GM19438 (cell line): ENCODE results near the gene MOBP.

Source experiments
- ATAC-seq: cut with Tn5 transposase; IDR thresholded peaks from one replicate; pipeline ENCODE4 v1.9.1; 2021; ENCODE audit warnings: low read depth; ENCODE audit not compliant: unreplicated experiment

The MOBP gene

GRCh38 chr3:39491014-39491413 is 23.5 kb downstream of the MOBP start:
- ATAC-seq, result no peak

DNA sequence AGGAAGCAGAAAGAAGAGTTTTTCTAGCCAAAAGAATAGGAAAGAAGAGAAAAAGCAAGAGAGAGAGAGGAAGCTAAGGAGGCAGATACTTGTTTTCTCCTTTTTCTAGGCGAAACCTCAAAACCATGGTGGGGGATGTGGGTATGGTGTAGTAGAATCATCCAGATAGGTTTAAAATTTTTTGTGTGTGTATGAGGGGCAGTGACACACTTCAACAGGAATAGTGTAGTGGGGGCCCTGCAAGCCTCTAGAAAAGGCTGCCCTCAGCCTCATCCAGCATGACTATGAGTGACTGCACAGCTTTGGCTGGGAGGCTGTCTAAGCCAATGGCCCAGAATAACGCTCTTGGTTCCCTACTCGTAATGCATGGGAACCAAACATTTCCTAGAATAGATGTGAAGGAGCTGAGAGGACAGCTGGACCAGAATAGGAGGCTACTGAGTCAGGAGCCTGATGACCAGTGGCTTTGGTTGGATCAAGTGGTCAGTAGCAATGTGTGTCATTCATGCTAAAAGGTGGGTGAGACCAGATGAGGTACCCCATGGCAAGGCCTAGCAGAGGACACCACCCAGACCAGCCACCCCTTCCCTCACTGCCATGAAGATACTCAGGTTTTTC is 24.4 kb downstream of the MOBP start:
- ATAC-seq, result no peak

- ATAC-seq, result no peak
Measured at GRCh38 chr3:39494781-39495180, 27.3 kb downstream of the MOBP start.

GRCh38 chr3:39497753-39498152 is 30.3 kb downstream of the MOBP start:
- ATAC-seq, result no peak

- ATAC-seq, result no peak
Measured at GRCh38 chr3:39499651-39500273, 32.3 kb downstream of the MOBP start.

GRCh38 chr3:39501059-39501458 is 33.6 kb downstream of the MOBP start:
- ATAC-seq, result no peak

DNA sequence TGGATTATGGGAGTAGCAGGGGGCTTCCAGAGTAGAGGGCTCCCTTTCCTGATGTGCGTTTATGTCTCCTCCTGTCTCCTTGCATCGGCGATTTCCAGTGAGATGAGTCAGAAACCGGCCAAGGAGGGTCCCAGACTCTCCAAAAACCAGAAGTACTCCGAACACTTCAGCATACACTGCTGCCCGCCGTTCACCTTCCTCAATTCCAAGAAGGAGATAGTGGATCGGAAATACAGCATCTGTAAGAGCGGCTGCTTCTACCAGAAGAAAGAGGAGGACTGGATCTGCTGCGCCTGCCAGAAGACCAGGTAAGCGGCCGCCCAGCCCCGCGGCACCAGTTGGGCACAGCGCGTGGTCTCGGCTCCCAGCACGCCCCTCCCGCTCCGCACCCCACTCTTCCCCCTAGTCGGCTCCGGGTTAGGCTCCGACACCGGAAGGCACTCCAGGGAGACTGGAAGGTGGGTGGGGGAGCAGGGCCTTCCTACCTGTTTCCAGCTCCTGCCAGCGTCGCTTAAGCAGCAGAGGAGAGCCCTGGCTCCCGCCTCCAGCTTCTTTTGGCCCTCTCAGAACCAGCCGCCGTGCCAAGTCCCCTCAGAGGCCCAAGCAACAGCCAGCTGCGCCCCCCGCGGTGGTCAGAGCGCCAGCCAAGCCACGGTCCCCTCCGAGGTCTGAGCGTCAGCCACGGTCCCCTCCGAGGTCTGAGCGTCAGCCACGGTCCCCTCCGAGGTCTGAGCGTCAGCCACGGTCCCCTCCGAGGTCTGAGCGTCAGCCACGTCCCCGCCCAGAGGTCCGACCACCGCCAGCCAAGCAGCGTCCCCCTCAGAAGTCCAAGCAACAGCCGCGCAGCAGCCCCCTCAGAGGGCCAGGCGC is 34.7 kb downstream of the MOBP start:
- no peak for ATAC-seq

DNA sequence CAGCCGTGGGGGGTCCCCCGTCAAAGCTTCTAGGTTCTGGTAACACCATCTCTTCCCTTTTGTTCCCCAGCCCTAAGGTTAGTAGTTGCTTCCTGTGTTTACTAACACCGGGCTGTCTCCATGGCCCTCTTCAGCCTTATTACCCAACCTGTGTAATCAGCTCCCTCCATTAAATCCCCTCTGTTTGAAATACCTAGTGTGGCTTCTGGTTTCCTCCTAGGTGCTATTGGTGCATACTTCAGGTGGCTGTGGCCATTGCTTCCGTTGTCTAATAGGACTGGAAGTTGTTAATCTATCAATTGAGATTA is 35.3 kb downstream of the MOBP start:
- no peak for ATAC-seq

DNA sequence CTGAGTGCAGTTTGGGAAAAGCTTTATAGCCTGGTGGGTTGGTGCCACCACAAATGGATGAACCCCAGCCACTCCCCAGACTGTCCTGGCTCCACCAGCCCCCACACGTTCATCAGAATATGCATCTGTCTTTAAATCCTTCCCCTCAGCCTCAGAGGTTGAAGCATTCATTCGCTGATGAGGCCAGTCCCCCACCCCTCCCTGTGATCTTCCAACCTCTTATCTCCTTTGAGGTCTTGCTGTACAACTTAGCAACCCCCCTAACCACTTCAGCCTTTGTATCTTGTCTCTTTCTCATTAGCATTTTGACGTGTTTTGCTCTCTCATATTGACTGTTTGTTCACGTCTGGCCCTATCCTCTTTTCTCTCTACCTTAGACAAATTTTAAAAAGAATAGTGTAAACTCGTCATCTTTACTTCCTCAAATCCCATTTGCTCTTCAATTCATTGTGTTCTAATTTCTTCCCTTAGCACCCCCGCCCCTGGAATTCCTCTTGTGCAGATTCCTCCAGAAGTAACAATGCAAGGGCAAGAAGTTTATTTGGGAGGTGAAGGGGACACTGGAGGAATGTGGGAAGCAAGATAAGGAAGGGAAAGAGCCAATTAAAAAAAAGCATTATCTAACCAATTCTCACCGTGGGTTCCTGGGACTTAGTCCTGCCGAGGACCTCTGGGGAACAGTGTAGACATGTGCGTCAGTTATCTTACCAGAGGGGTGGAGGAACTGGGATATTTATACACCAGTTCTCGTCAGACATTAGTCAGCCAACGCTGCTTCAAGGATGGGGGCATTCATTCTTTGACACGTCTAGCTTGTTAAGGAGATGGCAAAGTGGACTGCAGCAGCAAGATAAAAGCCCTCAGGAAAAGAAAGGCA is 38.6 kb downstream of the MOBP start:
- no peak for ATAC-seq

GRCh38 chr3:39506863-39507262 is 39.4 kb downstream of the MOBP start:
- ATAC-seq, result no peak

DNA sequence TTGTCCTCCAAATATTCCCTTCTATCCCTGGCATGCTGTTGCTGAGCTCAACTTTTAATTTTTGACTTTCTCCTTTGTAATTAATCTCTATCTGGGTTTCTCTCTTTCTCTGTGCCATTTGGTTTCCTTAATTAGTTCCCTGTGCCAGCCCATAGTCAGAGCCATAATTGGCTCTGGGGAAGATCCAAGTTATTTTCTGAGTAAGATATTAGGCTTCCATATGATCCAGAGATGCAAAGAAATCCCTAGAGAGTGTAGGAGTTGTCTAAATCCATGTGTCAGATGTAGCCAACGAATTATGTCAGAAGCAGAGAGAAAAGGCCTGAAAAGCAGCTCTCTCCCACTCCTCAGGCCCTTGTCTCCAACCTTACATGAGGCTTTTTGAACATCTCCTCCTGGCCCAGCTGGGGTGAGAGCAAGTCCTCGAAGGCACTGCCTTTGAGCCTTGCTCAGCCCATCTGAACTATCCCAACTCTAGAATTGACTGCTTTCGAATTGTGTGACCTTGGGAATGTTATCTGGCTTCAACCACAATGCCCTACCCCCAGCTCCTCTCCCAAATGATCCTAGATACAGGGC is 46.4 kb downstream of the MOBP start:
- no peak for ATAC-seq

- ATAC-seq, result no peak
Measured at GRCh38 chr3:39515681-39516441, 48.4 kb downstream of the MOBP start.

GRCh38 chr3:39519103-39519502 is 51.6 kb downstream of the MOBP start:
- no peak for ATAC-seq

- no peak for ATAC-seq
Measured at GRCh38 chr3:39519554-39520288, 52.2 kb downstream of the MOBP start.

- no peak for ATAC-seq
Measured at GRCh38 chr3:39521456-39521855, 54.0 kb downstream of the MOBP start.

- ATAC-seq, result no peak
Measured at GRCh38 chr3:39524107-39524506, 56.6 kb downstream of the MOBP start.

- ATAC-seq, result no peak
Measured at GRCh38 chr3:39528844-39529243, 61.4 kb downstream of the MOBP start.

DNA sequence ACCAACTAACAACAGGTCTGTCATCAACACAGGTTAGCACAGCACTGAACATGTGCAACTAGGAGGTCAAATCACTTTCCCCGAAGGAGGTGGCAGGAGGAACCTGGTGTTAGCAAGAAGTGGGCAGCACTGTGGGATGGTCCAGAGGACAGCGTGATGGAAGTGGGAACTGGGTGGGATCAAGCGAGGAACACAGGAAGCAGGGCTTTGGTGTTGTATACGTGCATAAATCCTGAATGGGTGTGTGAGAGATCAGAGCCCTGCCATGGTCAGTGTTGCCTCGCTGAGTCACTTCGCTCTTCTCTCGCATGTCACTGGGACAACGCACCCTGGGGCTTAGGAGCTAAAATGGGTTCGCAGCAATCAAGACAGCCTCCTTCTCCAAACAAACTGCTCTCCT is 62.1 kb downstream of the MOBP start:
- no peak for ATAC-seq

GRCh38 chr3:39531066-39531465 is 63.6 kb downstream of the MOBP start:
- no peak for ATAC-seq
